ENCODE measurements around the gene FOXK1.
A peak's percentile ranks its signal among the peaks of the same experiment; 100 is the strongest.

GRCh38 chr7:4683884-4684565 lies 1.9 kb downstream of the FOXK1 start:
- no peak for TF ChIP-seq POLR2A (IDR thresholded peaks at IDR 0.05)
- TF ChIP-seq POLR2AphosphoS5 (IDR thresholded peaks at IDR 0.05): peak; percentile 60 to 82
- TF ChIP-seq CTCF (IDR thresholded peaks at IDR 0.05): peak in 3 of 6 experiments; percentile 15 to 28 (median 28)

Measured in upper lobe of left lung (tissue), 4 donors.